MM.1S (cell line): ENCODE results near the gene DPP6.

Source experiments
- DNase-seq: peaks from one replicate; pipeline ENCODE4 v3.0.0-alpha.2; 2015
- H2AFZ ChIP-seq: fragments of 300-600 bp; sonication (generic); 2 replicates; pipeline ENCODE4 v1.6.0; 2016; ENCODE audit warnings: antibody characterized with exemption, low read length
- H3F3A ChIP-seq: fragments of 300-600 bp; sonication (generic); 2 replicates; pipeline ENCODE4 v1.6.1; 2016; ENCODE audit warnings: mild to moderate bottlenecking, antibody characterized with exemption, low read length, moderate library complexity, mixed read lengths; ENCODE audit not compliant: insufficient read depth
- H3K27ac ChIP-seq: fragments of 300-600 bp; sonication (generic); 2 replicates; pipeline ENCODE4 v1.5.1; 2016; ENCODE audit warnings: mild to moderate bottlenecking, low read length
- H3K27me3 ChIP-seq: fragments of 300-600 bp; sonication (generic); replicated peaks from 2 replicates; pipeline ENCODE4 v1.6.0; 2016; ENCODE audit warnings: low read length; ENCODE audit not compliant: insufficient read depth
- H3K36me3 ChIP-seq: fragments of 300-600 bp; sonication (generic); replicated peaks from 2 replicates; pipeline ENCODE4 v1.6.1; 2016; ENCODE audit warnings: mild to moderate bottlenecking, low read length, mixed read lengths; ENCODE audit not compliant: insufficient read depth
- H3K4me1 ChIP-seq: fragments of 300-600 bp; sonication (generic); 2 replicates; pipeline ENCODE4 v1.6.1; 2016; ENCODE audit warnings: low read length, mixed read lengths
- H3K4me2 ChIP-seq: fragments of 300-600 bp; sonication (generic); 2 replicates; pipeline ENCODE4 v1.6.0; 2016; ENCODE audit warnings: low read depth, low read length
- H3K4me3 ChIP-seq: fragments of 300-600 bp; sonication (generic); 2 replicates; pipeline ENCODE4 v1.5.1; 2016; ENCODE audit warnings: low read length, mixed read lengths
- H3K79me2 ChIP-seq: fragments of 300-600 bp; sonication (generic); 2 replicates; pipeline ENCODE4 v1.6.1; 2016; ENCODE audit warnings: mixed run types, low read length, mixed read lengths
- H3K9ac ChIP-seq: fragments of 300-600 bp; sonication (generic); 2 replicates; pipeline ENCODE4 v1.6.1; 2016; ENCODE audit warnings: low read length, mixed read lengths
- H3K9me2 ChIP-seq: fragments of 300-600 bp; sonication (generic); replicated peaks from 2 replicates; pipeline ENCODE4 v1.6.1; 2016; ENCODE audit warnings: mild to moderate bottlenecking, low read length, mixed read lengths; ENCODE audit not compliant: insufficient read depth
- H3K9me3 ChIP-seq: fragments of 300-600 bp; sonication (generic); replicated peaks from 2 replicates; pipeline ENCODE4 v1.6.1; 2016; ENCODE audit warnings: mild to moderate bottlenecking, low read length, mixed read lengths; ENCODE audit not compliant: insufficient read depth
- H4K20me1 ChIP-seq: fragments of 300-600 bp; sonication (generic); 2 replicates; pipeline ENCODE4 v1.6.1; 2016; ENCODE audit warnings: mild to moderate bottlenecking, low read length, moderate library complexity, mixed read lengths; ENCODE audit not compliant: insufficient read depth
- EZH2 ChIP-seq: fragments of 300-600 bp; sonication (generic); optimal IDR thresholded peaks from 2 replicates; pipeline ENCODE3; 2017; ENCODE audit warnings: low read depth, mild to moderate bottlenecking, antibody characterized with exemption, low read length, mixed read lengths
- EZH2phosphoT487 ChIP-seq: fragments of 300-600 bp; sonication (generic); IDR thresholded peaks from 2 replicates; pipeline ENCODE4 v1.6.1; 2018; ENCODE audit warnings: antibody characterized with exemption, low read length
- TF ChIP-seq, protein P1 (sequence below): fragments of 300-600 bp; sonication (generic); IDR thresholded peaks from 2 replicates; pipeline ENCODE4 v1.5.1; 2016; ENCODE audit warnings: antibody characterized with exemption, low read length, mixed read lengths

The DPP6 gene

DNA sequence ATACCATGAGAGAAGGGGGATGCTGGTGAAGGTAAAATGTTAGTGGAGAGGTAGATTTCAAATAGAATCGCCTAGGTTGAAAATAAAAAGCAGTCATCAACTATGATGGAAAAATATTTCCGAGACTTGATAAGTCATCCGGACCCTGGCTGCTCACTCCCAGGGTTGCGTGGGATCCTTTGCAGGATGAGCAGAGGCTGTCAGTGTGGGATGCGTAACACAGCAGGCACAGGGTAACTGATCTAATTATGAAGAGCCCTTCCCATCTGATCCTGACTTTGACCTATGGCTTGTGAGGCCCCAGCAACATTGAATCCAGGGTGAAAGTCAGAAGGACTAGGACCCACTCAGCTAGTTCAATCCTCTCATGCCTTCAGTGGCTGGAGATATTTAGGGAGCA is 236.9 kb downstream of the DPP6 start:
- H3K9me3 ChIP-seq, result no peaks in the 10 kb centered on the region
- no peaks in the 10 kb centered on the region for H4K20me1 ChIP-seq
- no peak for TF ChIP-seq EZH2phosphoT487
- TF ChIP-seq, protein P1, sequence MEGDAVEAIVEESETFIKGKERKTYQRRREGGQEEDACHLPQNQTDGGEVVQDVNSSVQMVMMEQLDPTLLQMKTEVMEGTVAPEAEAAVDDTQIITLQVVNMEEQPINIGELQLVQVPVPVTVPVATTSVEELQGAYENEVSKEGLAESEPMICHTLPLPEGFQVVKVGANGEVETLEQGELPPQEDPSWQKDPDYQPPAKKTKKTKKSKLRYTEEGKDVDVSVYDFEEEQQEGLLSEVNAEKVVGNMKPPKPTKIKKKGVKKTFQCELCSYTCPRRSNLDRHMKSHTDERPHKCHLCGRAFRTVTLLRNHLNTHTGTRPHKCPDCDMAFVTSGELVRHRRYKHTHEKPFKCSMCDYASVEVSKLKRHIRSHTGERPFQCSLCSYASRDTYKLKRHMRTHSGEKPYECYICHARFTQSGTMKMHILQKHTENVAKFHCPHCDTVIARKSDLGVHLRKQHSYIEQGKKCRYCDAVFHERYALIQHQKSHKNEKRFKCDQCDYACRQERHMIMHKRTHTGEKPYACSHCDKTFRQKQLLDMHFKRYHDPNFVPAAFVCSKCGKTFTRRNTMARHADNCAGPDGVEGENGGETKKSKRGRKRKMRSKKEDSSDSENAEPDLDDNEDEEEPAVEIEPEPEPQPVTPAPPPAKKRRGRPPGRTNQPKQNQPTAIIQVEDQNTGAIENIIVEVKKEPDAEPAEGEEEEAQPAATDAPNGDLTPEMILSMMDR, result no peak
- TF ChIP-seq EZH2, result no peak
- H3K9ac ChIP-seq, result no peak overlapping the region
- DNase-seq, result no peak
- no peaks in the 10 kb centered on the region for H3K4me1 ChIP-seq
- no peaks in the 10 kb centered on the region for H3K27me3 ChIP-seq
- no peak overlapping the region for H3K27ac ChIP-seq
- no peaks in the 10 kb centered on the region for H3F3A ChIP-seq
- H3K79me2 ChIP-seq, result no peaks in the 10 kb centered on the region
- no peak overlapping the region for H3K4me3 ChIP-seq
- H2AFZ ChIP-seq, result no peak overlapping the region
- H3K36me3 ChIP-seq, result no peaks in the 10 kb centered on the region
- H3K4me2 ChIP-seq, result no peak overlapping the region
- no peaks in the 10 kb centered on the region for H3K9me2 ChIP-seq

DNA sequence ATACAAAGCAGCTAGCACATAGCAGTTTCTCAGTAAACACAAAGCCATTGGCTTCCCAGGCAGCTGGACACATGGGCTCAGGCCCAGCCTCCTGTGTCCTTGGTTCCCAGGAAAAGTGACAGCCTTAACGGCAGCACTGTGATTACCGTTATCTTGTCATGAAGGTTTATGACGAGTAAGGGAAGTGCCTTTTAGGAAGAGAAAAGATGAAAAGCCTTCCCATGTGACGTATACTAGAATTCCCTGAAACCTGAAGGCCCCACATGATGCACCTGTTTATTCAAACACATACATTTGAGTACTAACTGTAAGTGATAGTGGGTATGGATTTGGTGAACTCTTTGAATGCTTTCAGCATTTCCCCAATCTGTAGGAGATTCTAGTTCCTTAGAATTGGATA is 244.2 kb downstream of the DPP6 start:
- Histone ChIP-seq H3K4me2 (no peak overlapping the region), H3K4me3 (no peak overlapping the region), H3F3A (no peaks in the 10 kb centered on the region), H3K79me2 (no peaks in the 10 kb centered on the region), H3K36me3 (no peaks in the 10 kb centered on the region), H3K9ac (no peak overlapping the region), H3K27ac (no peak overlapping the region), H3K9me3 (no peaks in the 10 kb centered on the region), H3K9me2 (no peaks in the 10 kb centered on the region), H4K20me1 (no peaks in the 10 kb centered on the region), H3K4me1 (no peaks in the 10 kb centered on the region), H3K27me3 (no peaks in the 10 kb centered on the region), H2AFZ (no peak overlapping the region)
- no peak for DNase-seq
- TF ChIP-seq EZH2, result no peak
- TF ChIP-seq, protein P1, result no peak
- no peak for TF ChIP-seq EZH2phosphoT487

DNA sequence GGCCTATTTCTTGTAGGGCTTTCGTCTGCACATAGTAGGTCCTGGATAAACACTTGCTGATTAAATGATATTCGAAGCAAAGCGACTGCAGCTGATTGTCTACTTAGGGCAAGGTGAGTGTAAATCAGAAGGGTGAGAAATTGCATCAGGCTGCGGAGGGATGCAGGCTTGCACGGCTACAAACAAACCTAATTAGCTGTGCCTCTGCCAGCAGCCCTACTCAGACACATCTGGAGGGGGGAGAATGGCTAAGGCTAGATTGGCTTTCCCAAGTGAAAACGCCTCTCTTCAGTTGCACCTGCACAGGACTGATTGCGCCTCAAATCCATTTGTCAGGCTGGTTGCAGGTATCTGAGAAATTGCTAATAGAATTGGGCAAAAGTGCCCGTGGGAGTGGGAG is 247.5 kb downstream of the DPP6 start:
- Histone ChIP-seq H3K36me3 (no peaks in the 10 kb centered on the region), H3K79me2 (no peaks in the 10 kb centered on the region), H2AFZ (no peak overlapping the region), H3K9ac (no peak overlapping the region), H3K9me2 (no peaks in the 10 kb centered on the region), H3F3A (no peaks in the 10 kb centered on the region), H3K27me3 (no peaks in the 10 kb centered on the region), H3K9me3 (no peaks in the 10 kb centered on the region), H3K4me3 (no peak overlapping the region), H3K27ac (no peak overlapping the region), H3K4me2 (no peak overlapping the region), H4K20me1 (no peaks in the 10 kb centered on the region), H3K4me1 (no peaks in the 10 kb centered on the region)
- no peak for DNase-seq
- TF ChIP-seq EZH2phosphoT487, result no peak
- TF ChIP-seq, protein P1, result no peak
- no peak for TF ChIP-seq EZH2
